Measurements from ENCODE around the gene IPMK. TPM values are rescaled to one million over a fixed set of nuclear protein-coding genes. Genes with fewer than 3 reads are reported as not detected.

The IPMK gene
- total RNA-seq, 1 experiment from 2014 or later, result 7.2 TPM

- H3K79me1 ChIP-seq (ENCODE audit: insufficient read depth, low read depth, low read length, poor library complexity, severe bottlenecking), result no peaks in the 10 kb centered on the region
- no peak overlapping the region for H3K14ac ChIP-seq (ENCODE audit: insufficient read depth, low read length)
- no peak overlapping the region for H3K4ac ChIP-seq (ENCODE audit: low read depth, low read length)
- no peak overlapping the region for H4K91ac ChIP-seq (ENCODE audit: insufficient read length, low read depth, low read length)
- Mint-ChIP-seq H3K36me3 (ENCODE audit: insufficient read depth in 1 of 3, low read depth in 3 of 3) (peaks cover 12 to 24% (median 13%) of the 10 kb centered on the region in 3 experiments), H3K4me1 (peaks cover 19 to 23% of the 10 kb centered on the region in 2 experiments), H3K9me3 (peaks cover 22 to 28% of the 10 kb centered on the region in 2 experiments), H3K27ac (no peak overlapping the region), H3K27me3 (ENCODE audit: low read depth) (no peaks in the 10 kb centered on the region), H3K4me3 (no peak overlapping the region)
- no peaks in the 10 kb centered on the region for H3K23me2 ChIP-seq (ENCODE audit: insufficient read length, low read depth, low read length, poor library complexity, severe bottlenecking)
- TF ChIP-seq CTCF (conservative IDR thresholded peaks at IDR 0.05), result no peak
- no peaks in the 10 kb centered on the region for H4K20me1 ChIP-seq (ENCODE audit: control insufficient read depth, insufficient read depth, insufficient read length)
- no peak overlapping the region for H2BK15ac ChIP-seq (ENCODE audit: low read depth, low read length)
- DNase-seq, result no peak
- H3K56ac ChIP-seq (ENCODE audit: insufficient read length, low read depth, low read length), result no peak overlapping the region
- H3K4me1 ChIP-seq (ENCODE audit: insufficient read depth, low read length), result peaks cover 2% of the 10 kb centered on the region; the same call in 1 of the 2 replicates
- no peaks in the 10 kb centered on the region for H3K9me3 ChIP-seq (ENCODE audit: control insufficient read depth, low read depth, low read length)
- no peak overlapping the region for H3K23ac ChIP-seq (ENCODE audit: insufficient read length, low read depth, low read length)
- H3K4me2 ChIP-seq (ENCODE audit: insufficient read depth, insufficient read length, low read length), result no peak overlapping the region
- H4K8ac ChIP-seq (replicated peaks; ENCODE audit: insufficient read length, low read depth, low read length), result no peak overlapping the region
- H3K79me2 ChIP-seq (ENCODE audit: insufficient read depth, low read length), result no peaks in the 10 kb centered on the region
- no peaks in the 10 kb centered on the region for H3K27me3 ChIP-seq (ENCODE audit: insufficient read depth, low read length)
- H3T11ph ChIP-seq (ENCODE audit: low read length), result no peak overlapping the region
- H3K18ac ChIP-seq (ENCODE audit: insufficient read length, low read depth, low read length), result no peak overlapping the region
- H2AFZ ChIP-seq (ENCODE audit: low read length), result no peak overlapping the region
- H2BK20ac ChIP-seq (ENCODE audit: low read depth, low read length, poor library complexity, severe bottlenecking), result no peak overlapping the region
- no peak overlapping the region for H3K27ac ChIP-seq (ENCODE audit: insufficient read length, low read depth, low read length)
- H3K9ac ChIP-seq (ENCODE audit: extremely low read depth, insufficient read length, low read length), result no peak overlapping the region
- no CpG with 5 or more reads among the region's 18 CpGs for WGBS (ENCODE audit: extremely low coverage, insufficient read length, low lambda C conversion rate)
- no peak overlapping the region for H2BK12ac ChIP-seq (ENCODE audit: insufficient read length, low read depth, low read length)
- no peak overlapping the region for H2AK5ac ChIP-seq (ENCODE audit: insufficient read length, low read length)
- no peak overlapping the region for H2BK120ac ChIP-seq (ENCODE audit: low read depth, low read length, poor library complexity, severe bottlenecking)
- H2BK5ac ChIP-seq (ENCODE audit: insufficient read length, low read length), result no peak overlapping the region
- H4K5ac ChIP-seq (ENCODE audit: insufficient read length, low read depth, low read length), result no peak overlapping the region
Observed at GRCh38 chr10:58243269-58243668, 24.4 kb downstream of the IPMK start.
